ENCODE measurements around the gene CYB5D1. TPM values are rescaled to one million over a fixed set of nuclear protein-coding genes. Genes with fewer than 3 reads are reported as not detected.
"Not testable (repeated sequence)": the region's sequence is repeated elsewhere in the genome, so short reads cannot be mapped to it uniquely, and the experiment has no call there.

Gene CYB5D1
- 5.4 and 6.1 TPM in 2 replicates for total RNA-seq

- peak; percentile 51 for ATAC-seq (ENCODE audit: low read depth)
- Mint-ChIP-seq H3K36me3 (ENCODE audit: low read depth) (peaks cover 25% of the 10 kb centered on the region), H3K27me3 (no peaks in the 10 kb centered on the region), H3K27ac (no peak within 1 kb of the TSS), H3K4me1 (peaks cover 7% of the 10 kb centered on the region), H3K9me3 (no peaks in the 10 kb centered on the region), H3K4me3 (no peak within 1 kb of the TSS)
- intact Hi-C loops (cut with micrococcal nuclease): loop anchor here (1.0 to 10.0 kb wide), 14 partner anchors 14 to 1206 kb away; partner anchors contain the start of genes C17orf100, CNTROB, FXR2 and KDM6B
- POLR2A ChIA-PET: interaction anchor here (0.8 to 3.1 kb wide), 22 partner anchors 9 to 843 kb away, joined by 3 to 98 read pairs (median 5); partner anchors contain the start of genes CHRNB1, CNTROB, CTC1 and KDM6B
- no peak for TF ChIP-seq CTCF (IDR thresholded peaks at IDR 0.05)
- CTCF ChIA-PET: interaction anchor here (0.8 to 1.4 kb wide), 7 partner anchors 17 to 200 kb away, joined by 3 to 14 read pairs (median 4); no protein-coding TSS in a partner anchor
- DNase-seq: peak; percentile 79
These were observed at the start of gene CYB5D1 for GRCh38 chr17:7857713-7858521. Gene CYB5D1, plus strand, starts transcription at chr17:7858003. Its CDS starts 132 bp downstream, at chr17:7858135.

GRCh38 chr17:7809086-7809790 lies 48.6 kb upstream of the CYB5D1 start:
- H3K27me3 Mint-ChIP-seq: peaks cover 15% of the 10 kb centered on the region
- H3K4me3 Mint-ChIP-seq: no peak overlapping the region
- no peaks in the 10 kb centered on the region for H3K4me1 Mint-ChIP-seq
- ChIA-PET CTCF (no interaction called here), POLR2A (interaction anchor here (0.6 kb wide), 1 partner anchor 283 kb away, joined by 3 read pairs; no protein-coding TSS in a partner anchor)
- ATAC-seq (ENCODE audit: low read depth): no peak
- DNase-seq: no peak
- no peak overlapping the region for H3K27ac Mint-ChIP-seq
- TF ChIP-seq CTCF (IDR thresholded peaks at IDR 0.05): no peak
- intact Hi-C loops (cut with micrococcal nuclease): no loop called here
- H3K9me3 Mint-ChIP-seq: no peaks in the 10 kb centered on the region
- H3K36me3 Mint-ChIP-seq (ENCODE audit: low read depth): no peaks in the 10 kb centered on the region

- POLR2A ChIA-PET; H3K36me3 Mint-ChIP-seq (ENCODE audit: low read depth); H3K4me3 Mint-ChIP-seq; DNase-seq; ATAC-seq (ENCODE audit: low read depth); H3K27ac Mint-ChIP-seq; H3K9me3 Mint-ChIP-seq; H3K4me1 Mint-ChIP-seq; intact Hi-C loops (cut with micrococcal nuclease); CTCF ChIA-PET: not testable (repeated sequence)
- peaks cover 14% of the 10 kb centered on the region for H3K27me3 Mint-ChIP-seq
These were observed 47.9 kb upstream of the CYB5D1 start for GRCh38 chr17:7809791-7810343.

GRCh38 chr17:7811251-7811650 lies 46.6 kb upstream of the CYB5D1 start:
- no peaks in the 10 kb centered on the region for H3K4me1 Mint-ChIP-seq
- DNase-seq (no peak), ATAC-seq (ENCODE audit: low read depth) (no peak)
- ChIA-PET CTCF (no interaction called here), POLR2A (interaction anchor here (0.6 kb wide), 1 partner anchor 242 kb away, joined by 5 read pairs; no protein-coding TSS in a partner anchor)
- peaks cover 14% of the 10 kb centered on the region for H3K27me3 Mint-ChIP-seq
- intact Hi-C loops (cut with micrococcal nuclease): no loop called here
- no peak for TF ChIP-seq CTCF (IDR thresholded peaks at IDR 0.05)
- H3K27ac Mint-ChIP-seq: no peak overlapping the region
- H3K36me3 Mint-ChIP-seq (ENCODE audit: low read depth): no peaks in the 10 kb centered on the region
- no peak overlapping the region for H3K4me3 Mint-ChIP-seq
- H3K9me3 Mint-ChIP-seq: no peaks in the 10 kb centered on the region

GRCh38 chr17:7814969-7815368 lies 42.8 kb upstream of the CYB5D1 start:
- no peak for TF ChIP-seq CTCF (IDR thresholded peaks at IDR 0.05)
- Mint-ChIP-seq H3K4me3 (no peak overlapping the region), H3K4me1 (no peaks in the 10 kb centered on the region), H3K36me3 (ENCODE audit: low read depth) (no peaks in the 10 kb centered on the region), H3K27ac (no peak overlapping the region), H3K27me3 (peaks cover 6% of the 10 kb centered on the region), H3K9me3 (no peaks in the 10 kb centered on the region)
- CTCF ChIA-PET: no interaction called here
- POLR2A ChIA-PET: no interaction called here
- DNase-seq: no peak
- intact Hi-C loops (cut with micrococcal nuclease): no loop called here
- no peak for ATAC-seq (ENCODE audit: low read depth)

All from activated B cell treated with CpG ODN at 0.5 μM for 24 hours (primary cell).